AG09309 (cell line): ENCODE measurements around the gene EIPR1.

ENCODE experiments used
- DNase-seq: peaks from one replicate; pipeline ENCODE4 v3.0.0-alpha.2; 2010; ENCODE audit warnings: low read depth
- H3K4me3 ChIP-seq: 2 replicates; pipeline ENCODE4 v1.5.1; 2011; ENCODE audit warnings: mild to moderate bottlenecking, low read depth, low read length, moderate library complexity; ENCODE audit not compliant: control insufficient read depth
- TF ChIP-seq, protein P1 (sequence below): IDR thresholded peaks from 2 replicates; pipeline ENCODE4 v1.5.1; 2011; ENCODE audit warnings: mild to moderate bottlenecking, low read depth, low read length, inconsistent platforms; ENCODE audit not compliant: insufficient read depth, control insufficient read depth; ENCODE audit errors: missing control alignments

Gene EIPR1

DNA sequence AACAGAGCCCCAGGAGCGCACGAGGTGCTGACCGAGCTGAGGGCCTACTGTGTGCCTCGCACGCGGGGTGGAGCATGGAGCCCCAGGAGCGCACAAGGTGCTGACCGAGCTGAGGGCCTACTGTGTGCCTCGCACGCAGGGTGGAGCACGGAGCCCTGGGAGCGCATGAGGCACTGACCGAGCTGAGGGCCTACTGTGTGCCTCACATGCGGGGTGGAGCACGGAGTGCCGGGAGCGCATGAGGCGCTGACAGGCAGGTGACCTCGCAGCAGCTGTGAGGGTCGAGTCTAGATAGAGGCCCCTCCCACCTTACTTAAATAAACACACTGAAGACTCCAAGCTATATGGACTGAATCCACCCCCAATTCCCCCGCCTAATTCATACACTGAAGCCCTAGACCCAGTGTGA lies 60.3 kb downstream of the EIPR1 start:
- DNase-seq, result no peak
- TF ChIP-seq, protein P1, sequence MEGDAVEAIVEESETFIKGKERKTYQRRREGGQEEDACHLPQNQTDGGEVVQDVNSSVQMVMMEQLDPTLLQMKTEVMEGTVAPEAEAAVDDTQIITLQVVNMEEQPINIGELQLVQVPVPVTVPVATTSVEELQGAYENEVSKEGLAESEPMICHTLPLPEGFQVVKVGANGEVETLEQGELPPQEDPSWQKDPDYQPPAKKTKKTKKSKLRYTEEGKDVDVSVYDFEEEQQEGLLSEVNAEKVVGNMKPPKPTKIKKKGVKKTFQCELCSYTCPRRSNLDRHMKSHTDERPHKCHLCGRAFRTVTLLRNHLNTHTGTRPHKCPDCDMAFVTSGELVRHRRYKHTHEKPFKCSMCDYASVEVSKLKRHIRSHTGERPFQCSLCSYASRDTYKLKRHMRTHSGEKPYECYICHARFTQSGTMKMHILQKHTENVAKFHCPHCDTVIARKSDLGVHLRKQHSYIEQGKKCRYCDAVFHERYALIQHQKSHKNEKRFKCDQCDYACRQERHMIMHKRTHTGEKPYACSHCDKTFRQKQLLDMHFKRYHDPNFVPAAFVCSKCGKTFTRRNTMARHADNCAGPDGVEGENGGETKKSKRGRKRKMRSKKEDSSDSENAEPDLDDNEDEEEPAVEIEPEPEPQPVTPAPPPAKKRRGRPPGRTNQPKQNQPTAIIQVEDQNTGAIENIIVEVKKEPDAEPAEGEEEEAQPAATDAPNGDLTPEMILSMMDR, result no peak
- no peak overlapping the region for H3K4me3 ChIP-seq

DNA sequence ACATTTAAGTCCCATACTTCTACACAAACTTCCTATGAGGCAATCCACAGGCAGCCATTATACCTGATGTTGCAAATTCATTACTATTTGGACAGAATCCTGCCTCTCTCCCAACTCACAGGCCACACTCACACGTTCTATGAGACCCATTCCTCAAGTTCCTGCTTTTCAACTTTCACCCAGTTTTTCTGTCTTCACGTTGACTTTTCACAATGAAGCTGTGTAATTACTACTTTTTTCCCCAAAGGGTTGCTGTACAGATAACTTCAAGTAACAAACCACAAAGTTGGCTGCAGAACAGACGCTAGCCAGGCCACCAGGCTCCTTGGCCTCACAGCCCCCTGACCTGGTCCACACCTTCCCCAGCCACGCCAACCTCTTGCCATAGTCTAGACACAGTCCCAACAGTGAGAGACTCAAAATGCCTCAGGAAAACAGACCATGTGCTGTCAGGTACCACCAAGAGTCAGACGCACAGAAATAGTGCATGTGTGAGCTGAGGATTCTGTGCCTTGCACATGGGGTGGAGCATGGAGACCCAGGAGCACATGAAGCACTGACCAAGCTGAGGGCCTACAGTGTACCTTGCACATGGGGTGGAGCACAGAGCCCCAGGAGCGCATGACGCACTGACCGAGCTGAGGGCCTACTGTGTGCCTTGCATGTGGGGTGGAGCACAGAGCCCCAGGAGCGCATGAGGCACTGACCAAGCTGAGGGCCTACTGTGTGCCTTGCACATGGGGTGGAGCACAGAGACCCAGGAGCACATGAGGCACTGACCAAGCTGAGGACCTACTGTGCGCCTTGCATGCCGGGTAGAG lies 61.0 kb downstream of the EIPR1 start:
- DNase-seq, result no peak

DNA sequence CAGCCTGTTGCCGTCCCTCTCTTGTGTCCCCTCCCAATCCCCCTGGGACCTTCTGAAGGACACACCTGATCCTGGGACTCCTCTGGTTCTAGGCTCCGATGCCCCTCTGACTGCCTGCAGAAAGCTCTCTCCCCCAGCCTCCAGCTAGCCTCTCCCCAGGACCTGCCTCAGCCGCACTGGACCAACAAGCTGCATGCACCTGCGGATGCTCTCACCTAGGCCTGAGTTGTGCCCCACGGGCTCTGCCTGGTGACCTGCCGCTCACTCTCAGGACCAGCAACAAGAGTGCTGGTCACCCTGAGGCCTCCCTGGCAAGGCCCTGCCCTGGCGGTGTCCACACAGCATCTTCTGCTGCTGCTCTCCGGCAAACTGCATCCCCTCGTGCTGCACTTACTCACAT lies 63.0 kb downstream of the EIPR1 start:
- no peak for DNase-seq
- TF ChIP-seq, protein P1, result no peak
- no peak overlapping the region for H3K4me3 ChIP-seq

More for the DNA sequence above, 61.0 kb downstream of the EIPR1 start:
- H3K4me3 ChIP-seq, result no peak overlapping the region
- TF ChIP-seq, protein P1, result no peak

DNA sequence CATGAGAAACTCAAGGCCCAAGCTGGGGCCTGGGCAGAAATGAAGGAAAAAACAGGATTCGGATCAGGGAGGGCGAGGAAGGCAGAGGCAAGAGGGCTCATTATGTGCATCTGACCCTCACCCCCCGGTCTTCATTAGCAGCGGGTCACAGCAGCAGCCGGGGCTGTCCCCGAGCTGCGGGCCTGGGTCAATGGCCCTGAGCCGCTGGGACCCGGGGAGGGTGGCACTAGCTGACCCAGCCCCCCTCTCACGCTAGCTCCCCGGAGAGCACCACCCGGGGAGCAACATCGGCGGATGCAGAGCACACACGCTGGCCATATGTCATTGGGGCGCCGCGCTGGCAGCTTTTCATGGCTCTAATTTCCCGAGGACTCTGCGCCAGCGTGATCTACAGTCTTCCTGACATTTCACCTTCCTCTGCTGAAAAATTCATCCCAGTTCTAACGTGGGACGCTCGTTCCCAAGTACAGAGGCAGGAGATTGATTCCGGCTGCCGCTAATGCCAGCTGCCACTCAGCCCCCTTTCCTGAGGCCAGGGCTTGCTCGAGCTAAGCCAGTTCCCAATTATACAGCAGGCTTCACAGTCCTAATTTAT lies 63.7 kb downstream of the EIPR1 start:
- DNase-seq, result no peak
- no peak overlapping the region for H3K4me3 ChIP-seq
- TF ChIP-seq, protein P1, result no peak

DNA sequence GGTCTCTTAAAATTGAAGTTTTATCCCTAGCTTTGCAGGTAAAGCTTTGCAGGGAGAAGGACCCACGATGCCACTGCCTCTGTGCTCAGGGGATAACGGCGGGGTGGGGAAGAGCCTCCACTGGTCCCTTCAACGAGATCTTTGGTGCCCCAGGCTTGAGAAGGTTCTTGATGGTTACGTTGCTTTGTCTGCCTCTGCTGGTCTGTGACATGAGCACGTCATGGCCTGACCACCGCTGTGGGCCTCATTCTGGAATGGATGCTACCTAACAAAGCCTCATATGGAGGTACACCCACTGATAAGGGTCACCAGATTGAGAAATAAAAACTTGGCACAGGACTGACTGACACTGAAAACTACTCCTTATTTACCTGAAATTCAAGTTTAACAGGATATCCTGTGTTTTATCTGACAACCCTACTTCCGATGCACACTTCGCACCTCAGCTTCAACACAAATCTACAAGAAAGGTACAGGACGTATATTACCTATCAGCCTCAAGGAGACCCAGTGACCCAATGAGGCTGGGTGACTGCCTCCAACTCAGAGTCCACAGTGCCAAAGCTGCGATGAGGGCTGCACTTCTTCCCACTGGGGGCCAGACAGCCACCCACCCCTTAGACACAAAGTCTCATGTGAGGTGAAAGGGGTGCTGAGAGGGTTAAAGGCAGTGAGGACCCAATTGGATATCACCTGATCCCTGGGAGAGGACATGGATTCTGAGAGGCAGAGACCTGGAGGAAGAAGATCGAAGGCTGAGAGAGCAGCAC lies 64.9 kb downstream of the EIPR1 start:
- no peak for DNase-seq
- TF ChIP-seq, protein P1, result no peak
- no peak overlapping the region for H3K4me3 ChIP-seq

DNA sequence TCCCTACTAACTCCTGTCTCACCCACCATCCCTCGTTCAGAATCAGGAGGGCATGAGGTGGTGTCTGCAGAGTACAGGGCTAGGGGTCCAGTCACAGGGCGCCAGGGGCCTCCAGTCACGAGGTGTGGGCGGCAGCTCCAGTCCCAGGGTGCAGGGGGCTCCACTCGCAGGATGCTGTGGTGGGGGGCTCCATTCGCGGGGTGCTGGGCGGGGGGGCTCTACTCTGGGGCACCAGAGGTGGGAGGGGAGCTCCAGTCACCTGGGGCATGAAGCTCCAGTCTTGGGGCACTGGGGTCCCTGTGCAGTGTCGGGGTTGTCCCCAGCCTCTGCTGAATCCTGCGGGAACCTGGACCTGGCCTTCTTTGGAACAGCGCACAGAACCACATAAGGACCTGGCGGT lies 66.0 kb downstream of the EIPR1 start:
- DNase-seq, result no peak
- H3K4me3 ChIP-seq, result no peak overlapping the region
- TF ChIP-seq, protein P1, result no peak
